Muscle layer of colon (tissue), 2 donors: ENCODE data around the gene MT1X.
A peak's percentile ranks its signal among the peaks of the same experiment; 100 is the strongest.
"Not testable (repeated sequence)": the region's sequence is repeated elsewhere in the genome, so short reads cannot be mapped to it uniquely, and the experiment has no call there.

Experiments used
- H3K27ac ChIP-seq: one replicate; pipeline ENCODE4 v1.7.0; 2013; ENCODE audit warnings: low read depth, mild to moderate bottlenecking, low read length, moderate library complexity
- H3K27me3 ChIP-seq, 2 donors: one replicate each; pipeline ENCODE4 v1.7.0; 2013; ENCODE audit warnings: low read length in 2 of 2, mild to moderate bottlenecking in 2 of 2; ENCODE audit not compliant: insufficient read depth in 2 of 2, control insufficient read depth in 1 of 2
- H3K36me3 ChIP-seq: one replicate; pipeline ENCODE4 v1.7.0; 2013; ENCODE audit warnings: mild to moderate bottlenecking, low read length; ENCODE audit not compliant: insufficient read depth
- H3K4me1 ChIP-seq: one replicate; pipeline ENCODE4 v1.7.0; 2013; ENCODE audit warnings: mild to moderate bottlenecking, low read length; ENCODE audit not compliant: insufficient read depth
- H3K4me3 ChIP-seq, 2 donors: one replicate each; pipeline ENCODE4 v1.7.0; 2013; ENCODE audit warnings: low read length in 2 of 2, low read depth in 1 of 2, mild to moderate bottlenecking in 1 of 2, moderate library complexity in 1 of 2
- H3K9ac ChIP-seq: one replicate; pipeline ENCODE4 v1.7.0; 2013; ENCODE audit warnings: low read length
- H3K9me3 ChIP-seq: one replicate; pipeline ENCODE4 v1.7.0; 2013; ENCODE audit warnings: mild to moderate bottlenecking, low read length
- donor health status: abdominal sarcoma.
- donor health status: Adenocarcinoma of cecum.

MT1X gene

GRCh38 chr16:56658327-56658875 is 23.9 kb upstream of the MT1X start:
- Histone ChIP-seq H3K9me3 (no peaks in the 10 kb centered on the region), H3K27me3 (peaks cover 28 to 43% of the 10 kb centered on the region in 2 donors), H3K36me3 (no peaks in the 10 kb centered on the region), H3K27ac (no peak overlapping the region), H3K4me3 (peak overlapping the region in 1 of 2 donors; percentile 53), H3K9ac (no peak overlapping the region), H3K4me1 (peaks cover 11% of the 10 kb centered on the region)

GRCh38 chr16:56662357-56663354 is 19.6 kb upstream of the MT1X start:
- H3K9ac ChIP-seq, result no peak overlapping the region
- H3K27ac ChIP-seq, result no peak overlapping the region
- peaks cover 55 to 71% of the 10 kb centered on the region in 2 donors for H3K27me3 ChIP-seq
- H3K9me3 ChIP-seq, result no peaks in the 10 kb centered on the region
- peaks cover 11% of the 10 kb centered on the region for H3K4me1 ChIP-seq
- no peaks in the 10 kb centered on the region for H3K36me3 ChIP-seq
- no peak overlapping the region for H3K4me3 ChIP-seq

GRCh38 chr16:56664506-56664905 is 17.8 kb upstream of the MT1X start:
- Histone ChIP-seq H3K9me3 (no peaks in the 10 kb centered on the region), H3K4me3 (no peak overlapping the region), H3K27ac (no peak overlapping the region), H3K27me3 (peaks cover 57 to 74% of the 10 kb centered on the region in 2 donors), H3K36me3 (no peaks in the 10 kb centered on the region), H3K4me1 (no peaks in the 10 kb centered on the region), H3K9ac (no peak overlapping the region)

- not testable (repeated sequence) for H3K9ac ChIP-seq, H3K27ac ChIP-seq, H3K9me3 ChIP-seq, H3K36me3 ChIP-seq, H3K4me3 ChIP-seq, H3K4me1 ChIP-seq
- H3K27me3 ChIP-seq, result peaks cover 63 to 85% of the 10 kb centered on the region in 2 donors
Measured at GRCh38 chr16:56665286-56666261, 16.7 kb upstream of the MT1X start.

- H3K27me3 ChIP-seq, result peaks cover 51 to 75% of the 10 kb centered on the region in 2 donors
- no peak within 1 kb of the TSS for H3K9ac ChIP-seq
Measured at GRCh38 chr16:56667581-56668571, 14.4 kb upstream of the MT1X start, which contains the start of gene MT1G. Gene MT1G, minus strand, starts transcription at chr16:56668065. Its CDS starts 72 bp downstream, at chr16:56667993.

GRCh38 chr16:56669005-56669839 is 13.0 kb upstream of the MT1X start, which contains the start of gene MT1H:
Gene MT1H, plus strand, starts transcription at chr16:56669814. Its CDS starts 71 bp downstream, at chr16:56669885.
- H3K9ac ChIP-seq, result no peak within 1 kb of the TSS
- peaks cover 40 to 71% of the 10 kb centered on the region in 2 donors for H3K27me3 ChIP-seq
- H3K4me1 ChIP-seq, result no peaks in the 10 kb centered on the region
- H3K9me3 ChIP-seq, result no peaks in the 10 kb centered on the region
- H3K36me3 ChIP-seq, result no peaks in the 10 kb centered on the region
- no peak within 1 kb of the TSS for H3K27ac ChIP-seq
- H3K4me3 ChIP-seq, result no peak within 1 kb of the TSS

More at GRCh38 chr16:56667581-56668571, 14.4 kb upstream of the MT1X start, which contains the start of gene MT1G:
- no peaks in the 10 kb centered on the region for H3K36me3 ChIP-seq
- no peak within 1 kb of the TSS for H3K27ac ChIP-seq
- H3K4me3 ChIP-seq, result no peak within 1 kb of the TSS
- no peaks in the 10 kb centered on the region for H3K9me3 ChIP-seq
- no peaks in the 10 kb centered on the region for H3K4me1 ChIP-seq

- no peak overlapping the region for H3K9ac ChIP-seq
- H3K9me3 ChIP-seq, result no peaks in the 10 kb centered on the region
- no peaks in the 10 kb centered on the region for H3K36me3 ChIP-seq
- H3K4me3 ChIP-seq, result no peak overlapping the region
- H3K27ac ChIP-seq, result no peak overlapping the region
- H3K4me1 ChIP-seq, result no peaks in the 10 kb centered on the region
- H3K27me3 ChIP-seq, result peaks cover 35 to 65% of the 10 kb centered on the region in 2 donors
Measured at GRCh38 chr16:56669840-56670619, 12.2 kb upstream of the MT1X start.

GRCh38 chr16:56670620-56670934 is 11.7 kb upstream of the MT1X start:
- Histone ChIP-seq H3K9ac (no peak overlapping the region), H3K4me3 (no peak overlapping the region), H3K27ac (no peak overlapping the region), H3K36me3 (no peaks in the 10 kb centered on the region), H3K4me1 (no peaks in the 10 kb centered on the region), H3K27me3 (peaks cover 41 to 69% of the 10 kb centered on the region in 2 donors), H3K9me3 (no peaks in the 10 kb centered on the region)

- H3K9me3 ChIP-seq, H3K36me3 ChIP-seq, H3K4me3 ChIP-seq, H3K27ac ChIP-seq, H3K9ac ChIP-seq, H3K4me1 ChIP-seq: not testable (repeated sequence)
- peaks cover 41 to 71% of the 10 kb centered on the region in 2 donors for H3K27me3 ChIP-seq
Measured at GRCh38 chr16:56671691-56672090, 10.6 kb upstream of the MT1X start.
